Fibroblast of pulmonary artery (primary cell): Measurements from ENCODE around the gene CACNG4.

Experiments
- DNase-seq: peaks from one replicate; pipeline ENCODE4 v3.0.0-alpha.2; 2010; ENCODE audit warnings: low read depth
- H3K4me3 ChIP-seq: replicated peaks from 2 replicates; pipeline ENCODE4 v1.5.1; 2011; ENCODE audit warnings: low read depth, mild to moderate bottlenecking, control low read depth, low read length, moderate library complexity
- TF ChIP-seq, protein P1 (sequence below): IDR thresholded peaks from 2 replicates; pipeline ENCODE4 v1.5.1; 2011; ENCODE audit warnings: mild to moderate bottlenecking, control low read depth, low read length, inconsistent platforms; ENCODE audit errors: missing control alignments

The CACNG4 gene

DNA sequence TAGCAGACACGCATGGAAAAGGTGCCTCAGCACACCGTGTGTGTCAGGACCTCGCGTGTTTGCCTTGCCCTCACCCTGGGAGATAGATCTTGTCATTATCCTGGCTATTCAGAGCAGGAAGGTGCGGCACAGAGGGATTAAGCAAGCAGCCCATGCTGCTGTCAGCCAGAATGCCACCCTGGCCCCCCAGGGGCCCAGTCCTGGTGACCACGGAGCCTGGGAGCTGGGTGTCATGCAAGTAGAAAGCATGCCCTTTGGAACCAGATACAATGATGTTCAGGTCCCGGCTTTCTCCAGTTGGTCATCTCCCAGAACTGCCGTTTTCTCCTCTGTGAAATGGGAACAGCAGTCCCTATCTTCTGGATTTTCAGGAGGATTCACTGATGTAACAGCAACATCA is 29.9 kb downstream of the CACNG4 start:
- TF ChIP-seq, protein P1, sequence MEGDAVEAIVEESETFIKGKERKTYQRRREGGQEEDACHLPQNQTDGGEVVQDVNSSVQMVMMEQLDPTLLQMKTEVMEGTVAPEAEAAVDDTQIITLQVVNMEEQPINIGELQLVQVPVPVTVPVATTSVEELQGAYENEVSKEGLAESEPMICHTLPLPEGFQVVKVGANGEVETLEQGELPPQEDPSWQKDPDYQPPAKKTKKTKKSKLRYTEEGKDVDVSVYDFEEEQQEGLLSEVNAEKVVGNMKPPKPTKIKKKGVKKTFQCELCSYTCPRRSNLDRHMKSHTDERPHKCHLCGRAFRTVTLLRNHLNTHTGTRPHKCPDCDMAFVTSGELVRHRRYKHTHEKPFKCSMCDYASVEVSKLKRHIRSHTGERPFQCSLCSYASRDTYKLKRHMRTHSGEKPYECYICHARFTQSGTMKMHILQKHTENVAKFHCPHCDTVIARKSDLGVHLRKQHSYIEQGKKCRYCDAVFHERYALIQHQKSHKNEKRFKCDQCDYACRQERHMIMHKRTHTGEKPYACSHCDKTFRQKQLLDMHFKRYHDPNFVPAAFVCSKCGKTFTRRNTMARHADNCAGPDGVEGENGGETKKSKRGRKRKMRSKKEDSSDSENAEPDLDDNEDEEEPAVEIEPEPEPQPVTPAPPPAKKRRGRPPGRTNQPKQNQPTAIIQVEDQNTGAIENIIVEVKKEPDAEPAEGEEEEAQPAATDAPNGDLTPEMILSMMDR = no peak
- no peak for DNase-seq
- no peak overlapping the region for H3K4me3 ChIP-seq

DNA sequence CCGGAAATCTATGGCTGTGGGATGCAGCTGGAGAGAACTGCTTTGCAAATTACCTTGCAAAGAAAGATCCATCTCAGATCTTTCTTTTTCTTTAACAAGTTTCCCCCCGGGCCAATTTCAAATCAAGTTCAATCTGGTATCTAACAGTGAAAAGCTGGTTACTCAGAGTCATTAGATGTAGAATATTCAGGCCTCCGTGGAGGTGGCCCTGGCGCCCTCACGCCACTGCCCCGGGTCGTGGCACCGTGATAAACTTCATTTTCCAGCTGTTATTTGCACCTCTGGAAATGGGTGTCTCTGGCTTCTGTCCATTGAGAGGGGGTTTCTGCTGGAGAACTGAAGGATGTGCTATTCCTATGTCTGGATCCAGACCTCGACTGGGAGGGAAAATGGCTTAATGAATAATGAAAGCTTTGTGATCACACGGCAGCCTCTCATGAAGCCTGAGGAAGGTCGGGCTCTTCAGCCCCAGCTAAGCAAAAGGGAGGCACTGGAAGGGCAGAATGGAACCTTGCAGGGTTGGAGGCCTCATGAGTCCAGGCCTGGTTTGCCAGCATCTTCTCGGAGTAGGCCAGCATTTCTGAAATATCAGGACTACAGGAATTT is 30.5 kb downstream of the CACNG4 start:
- TF ChIP-seq, protein P1 = no peak
- H3K4me3 ChIP-seq = no peak overlapping the region
- no peak for DNase-seq

DNA sequence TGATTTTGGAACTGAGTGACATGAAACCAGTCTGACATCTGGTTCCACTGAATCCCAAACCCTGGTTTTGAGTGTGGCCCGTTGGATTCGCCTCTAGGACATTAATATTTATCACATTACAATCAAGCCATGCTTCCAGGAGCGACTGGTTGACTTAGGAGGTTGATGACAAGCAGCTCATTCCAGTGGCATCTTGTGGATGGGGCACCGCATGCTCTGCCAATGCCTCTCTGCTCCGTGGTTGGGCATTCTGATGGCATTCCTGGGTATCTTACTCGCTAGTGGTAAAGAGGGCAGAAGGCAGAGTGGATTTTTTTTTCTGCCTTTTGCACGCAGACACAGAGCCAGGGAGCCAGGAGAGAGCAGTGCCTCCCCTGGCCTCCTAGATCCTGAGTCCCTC is 31.4 kb downstream of the CACNG4 start:
- DNase-seq = no peak
- TF ChIP-seq, protein P1 = no peak
- H3K4me3 ChIP-seq = no peak overlapping the region

DNA sequence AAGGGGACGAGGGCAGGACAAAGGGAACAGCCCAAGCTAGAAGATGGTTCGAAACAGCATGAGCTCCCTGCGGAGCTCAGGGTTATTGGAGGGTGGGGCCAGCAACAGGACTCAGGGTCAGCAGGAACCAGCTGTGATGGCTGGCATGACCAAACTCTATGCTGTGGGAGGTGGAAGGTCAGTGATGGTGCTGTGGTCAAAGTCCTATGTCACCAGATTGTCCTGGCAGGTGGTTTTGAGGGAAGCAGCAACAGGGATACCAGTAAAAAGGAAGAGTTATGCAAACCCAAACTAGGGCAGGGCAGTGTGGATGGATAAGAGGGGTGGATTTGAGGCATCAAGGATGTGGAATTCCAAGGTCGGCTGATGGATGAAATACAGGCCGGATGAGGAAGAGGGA is 32.4 kb downstream of the CACNG4 start:
- no peak for DNase-seq
- TF ChIP-seq, protein P1 = no peak
- no peak overlapping the region for H3K4me3 ChIP-seq

DNA sequence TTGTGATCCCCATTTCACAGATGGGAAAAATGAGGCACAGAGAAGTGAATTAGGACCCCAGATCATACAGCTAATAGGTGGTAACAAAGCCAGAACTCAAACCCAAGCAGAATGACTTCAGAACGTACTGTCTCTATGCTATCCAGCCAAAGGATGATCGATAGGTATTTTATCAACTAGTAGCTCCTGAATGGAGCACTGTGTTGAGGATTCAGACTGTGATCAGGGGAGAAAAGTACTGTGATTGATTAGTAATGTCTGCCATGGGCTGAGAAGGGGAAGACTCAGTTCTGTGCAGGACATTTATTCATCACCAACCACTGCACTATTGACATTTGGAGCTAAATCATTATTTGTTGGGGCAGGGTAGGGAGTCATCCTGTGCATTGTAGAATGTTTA is 38.7 kb downstream of the CACNG4 start:
- TF ChIP-seq, protein P1 = no peak
- no peak overlapping the region for H3K4me3 ChIP-seq
- DNase-seq = no peak

DNA sequence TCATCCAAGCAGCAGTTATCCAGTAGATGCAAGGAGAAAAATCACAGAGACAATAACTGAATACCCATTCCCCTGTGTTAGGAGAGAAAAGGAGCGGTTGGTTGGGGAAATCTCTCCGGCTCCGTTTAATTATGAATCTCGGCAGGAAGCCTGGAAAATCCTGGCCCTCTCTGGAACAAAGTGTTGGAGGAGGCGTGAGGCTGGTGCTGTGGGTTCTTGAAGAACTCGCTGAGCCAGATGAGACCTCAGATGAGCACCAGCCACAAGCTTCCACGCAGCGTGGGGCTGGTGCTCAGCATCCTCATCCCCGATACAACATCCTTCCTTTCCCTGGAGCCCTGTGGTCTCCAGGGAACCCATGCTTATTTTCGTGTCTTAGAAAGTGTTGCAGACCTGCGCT is 39.7 kb downstream of the CACNG4 start:
- TF ChIP-seq, protein P1 = no peak
- H3K4me3 ChIP-seq = no peak overlapping the region
- no peak for DNase-seq

DNA sequence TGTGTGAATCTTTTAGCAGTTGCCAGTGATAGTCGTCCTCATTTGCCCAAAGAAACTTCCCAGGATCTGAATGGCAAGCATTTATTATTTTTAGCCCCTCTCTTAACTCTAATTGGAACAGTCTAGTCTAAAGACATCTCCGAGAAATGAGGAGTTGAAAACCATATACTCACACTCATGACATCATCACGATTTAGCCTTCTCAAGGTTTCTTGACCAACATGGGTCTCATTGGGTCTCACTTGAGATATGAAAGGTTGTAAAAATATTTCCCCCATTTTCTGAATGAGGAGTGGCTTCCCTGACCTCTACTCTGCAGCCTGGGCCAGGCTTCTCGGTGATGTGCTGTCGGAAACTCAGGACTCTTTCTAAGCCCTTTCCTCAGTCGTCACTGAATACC is 42.8 kb downstream of the CACNG4 start:
- TF ChIP-seq, protein P1 = no peak
- DNase-seq = no peak
- H3K4me3 ChIP-seq = no peak overlapping the region
